CD8-positive, alpha-beta memory T cell (primary cell): ENCODE data around the gene RBM12. TPM values are rescaled to one million over a fixed set of nuclear protein-coding genes. Genes with fewer than 3 reads are reported as not detected.
A peak's percentile ranks its signal among the peaks of the same experiment; 100 is the strongest.

ENCODE experiments used
- CTCF ChIA-PET: fragments of 350-600 bp; sonication (Branson Sonifier 250); formaldehyde crosslinking; loops from one replicate; lab custom pipeline; 2021; ENCODE audit warnings: antibody characterized with exemption; lab: Charles Lee
- POLR2A ChIA-PET: fragments of 350-600 bp; sonication (Branson Sonifier 250); formaldehyde crosslinking; loops from one replicate; lab custom pipeline; 2021; ENCODE audit warnings: antibody characterized with exemption; lab: Charles Lee
- DNase-seq, 5 donors: peaks; one replicate each; pipeline versions ENCODE4 v3.0.0 to v3.0.0-alpha.2; 2020 to 2022; ENCODE audit warnings: mixed read lengths in 1 of 5
- H3K27ac ChIP-seq: one replicate; pipeline ENCODE4 v1.7.0; 2013; ENCODE audit warnings: low read depth, mild to moderate bottlenecking, low read length, moderate library complexity
- H3K27me3 ChIP-seq: 2 replicates; pipeline ENCODE4 v1.7.0; 2013; ENCODE audit warnings: low read length, mild to moderate bottlenecking; ENCODE audit not compliant: insufficient read depth, poor library complexity, severe bottlenecking
- H3K36me3 ChIP-seq: 2 replicates; pipeline ENCODE4 v1.7.0; 2013; ENCODE audit warnings: mild to moderate bottlenecking, low read length, moderate library complexity; ENCODE audit not compliant: insufficient read depth
- H3K4me1 ChIP-seq: 2 replicates; pipeline ENCODE4 v1.7.0; 2013; ENCODE audit warnings: mild to moderate bottlenecking, low read length, moderate library complexity; ENCODE audit not compliant: insufficient read depth
- H3K4me3 ChIP-seq: 2 replicates; pipeline ENCODE4 v1.7.0; 2013; ENCODE audit warnings: mild to moderate bottlenecking, low read length
- H3K9me3 ChIP-seq: 2 replicates; pipeline ENCODE4 v1.7.0; 2013; ENCODE audit warnings: mild to moderate bottlenecking, low read length
- H3K27ac Mint-ChIP-seq, 8 donors: one replicate each; pipeline ENCODE4 v1.8.0; 2020 to 2021; ENCODE audit warnings: mixed read lengths in 8 of 8, mild to moderate bottlenecking in 6 of 8, inconsistent platforms in 3 of 8, moderate library complexity in 3 of 8
- H3K27me3 Mint-ChIP-seq, 2 donors: one replicate each; pipeline ENCODE4 v1.8.0; 2020 to 2021; ENCODE audit warnings: mixed read lengths in 2 of 2, mild to moderate bottlenecking in 1 of 2, moderate library complexity in 1 of 2
- H3K36me3 Mint-ChIP-seq, 3 donors: one replicate each; pipeline ENCODE4 v1.8.0; 2020 to 2021; ENCODE audit warnings: mixed read lengths in 3 of 3, inconsistent platforms in 1 of 3, mild to moderate bottlenecking in 1 of 3
- H3K4me1 Mint-ChIP-seq, 3 donors: one replicate each; pipeline ENCODE4 v1.8.0; 2020 to 2021; ENCODE audit warnings: mixed read lengths in 3 of 3, inconsistent platforms in 1 of 3, mild to moderate bottlenecking in 1 of 3
- H3K4me3 Mint-ChIP-seq, 7 donors: one replicate each; pipeline ENCODE4 v1.8.0; 2020 to 2021; ENCODE audit warnings: mixed read lengths in 7 of 7, mild to moderate bottlenecking in 6 of 7, moderate library complexity in 4 of 7, inconsistent platforms in 2 of 7
- H3K9me3 Mint-ChIP-seq, 5 donors: one replicate each; pipeline ENCODE4 v1.8.0; 2020 to 2022; ENCODE audit warnings: mixed read lengths in 5 of 5, mild to moderate bottlenecking in 3 of 5, moderate library complexity in 2 of 5, inconsistent platforms in 1 of 5
- polyA plus RNA-seq: library from polyadenylated mRNA; unstranded; fragments of 300-500 nt; fragmentation: Illumina TruSeq; gene quantifications from one replicate; pipeline ENCODE4 v1.2.3, GENCODE V29; 2021
- total RNA-seq, 2 experiments: library from RNA; stranded (reverse); gene quantifications; one replicate each; pipeline ENCODE4 v1.2.3, GENCODE V29; 2021

Gene RBM12
- total and polyA plus RNA-seq, 3 experiments from 2014 or later, result 46.1 to 110 (median 103) TPM

- peaks cover 47 to 55% (median 50%) of the 10 kb centered on the region in 3 donors for H3K4me1 Mint-ChIP-seq
- ChIA-PET POLR2A (interaction anchor here (0.5 kb wide), 1 partner anchor 89 kb away, joined by 3 read pairs; no protein-coding TSS in a partner anchor), CTCF (interaction anchor here (0.9 kb wide), 1 partner anchor 51 kb away, joined by 4 read pairs; no protein-coding TSS in a partner anchor)
- peaks cover 34% of the 10 kb centered on the region for H3K36me3 ChIP-seq
- H3K27ac ChIP-seq, result no peak overlapping the region
- H3K9me3 ChIP-seq, result no peaks in the 10 kb centered on the region
- H3K4me3 ChIP-seq, result no peak overlapping the region
- H3K27me3 ChIP-seq, result no peaks in the 10 kb centered on the region
- peak overlapping the region in 6 of 8 donors; percentile 5 to 83 (median 38) for H3K27ac Mint-ChIP-seq
- no peaks in the 10 kb centered on the region for H3K9me3 Mint-ChIP-seq
- H3K27me3 Mint-ChIP-seq, result no peaks in the 10 kb centered on the region
- no peak overlapping the region for H3K4me3 Mint-ChIP-seq
- H3K4me1 ChIP-seq, result peaks cover 21% of the 10 kb centered on the region
- H3K36me3 Mint-ChIP-seq, result peaks cover 0 to 39% (median 3%) of the 10 kb centered on the region in 3 donors
- DNase-seq, result no peak
These were observed 12.7 kb downstream of the RBM12 start for GRCh38 chr20:35651958-35652357.

GRCh38 chr20:35650632-35651031, 14.1 kb downstream of the RBM12 start:
- peaks cover 0 to 34% (median 3%) of the 10 kb centered on the region in 3 donors for H3K36me3 Mint-ChIP-seq

GRCh38 chr20:35648836-35649235, 15.9 kb downstream of the RBM12 start:
- Mint-ChIP-seq H3K27me3 (no peaks in the 10 kb centered on the region), H3K4me3 (peak overlapping the region in 1 of 7 donors; percentile 37), H3K27ac (peak overlapping the region in 6 of 8 donors; percentile 1 to 85 (median 62)), H3K36me3 (peaks cover 0 to 37% (median 3%) of the 10 kb centered on the region in 3 donors), H3K4me1 (peaks cover 65 to 78% (median 76%) of the 10 kb centered on the region in 3 donors), H3K9me3 (no peaks in the 10 kb centered on the region)
- Histone ChIP-seq H3K27me3 (no peaks in the 10 kb centered on the region), H3K9me3 (no peaks in the 10 kb centered on the region), H3K36me3 (peaks cover 16% of the 10 kb centered on the region), H3K4me1 (peaks cover 37% of the 10 kb centered on the region), H3K27ac (no peak overlapping the region), H3K4me3 (no peak overlapping the region)
- ChIA-PET POLR2A (interaction anchor here (1.0 kb wide), 1 partner anchor 15 kb away, joined by 5 read pairs; no protein-coding TSS in a partner anchor), CTCF (interaction anchor here (1.2 to 1.4 kb wide), 2 partner anchors 9 to 29 kb away, joined by 3 to 4 read pairs; no protein-coding TSS in a partner anchor)
- DNase-seq, result no peak

More at GRCh38 chr20:35650632-35651031, 14.1 kb downstream of the RBM12 start:
- H3K36me3 ChIP-seq, result peaks cover 34% of the 10 kb centered on the region
- H3K27ac Mint-ChIP-seq, result peak overlapping the region in 5 of 8 donors; percentile 4 to 75 (median 37)
- H3K9me3 Mint-ChIP-seq, result no peaks in the 10 kb centered on the region
- peaks cover 23% of the 10 kb centered on the region for H3K4me1 ChIP-seq
- peaks cover 50 to 60% (median 58%) of the 10 kb centered on the region in 3 donors for H3K4me1 Mint-ChIP-seq
- no peak overlapping the region for H3K4me3 Mint-ChIP-seq
- H3K9me3 ChIP-seq, result no peaks in the 10 kb centered on the region
- POLR2A ChIA-PET, result no interaction called here
- DNase-seq, result no peak
- no peak overlapping the region for H3K27ac ChIP-seq
- no peaks in the 10 kb centered on the region for H3K27me3 ChIP-seq
- CTCF ChIA-PET, result no interaction called here
- no peak overlapping the region for H3K4me3 ChIP-seq
- H3K27me3 Mint-ChIP-seq, result no peaks in the 10 kb centered on the region

DNA sequence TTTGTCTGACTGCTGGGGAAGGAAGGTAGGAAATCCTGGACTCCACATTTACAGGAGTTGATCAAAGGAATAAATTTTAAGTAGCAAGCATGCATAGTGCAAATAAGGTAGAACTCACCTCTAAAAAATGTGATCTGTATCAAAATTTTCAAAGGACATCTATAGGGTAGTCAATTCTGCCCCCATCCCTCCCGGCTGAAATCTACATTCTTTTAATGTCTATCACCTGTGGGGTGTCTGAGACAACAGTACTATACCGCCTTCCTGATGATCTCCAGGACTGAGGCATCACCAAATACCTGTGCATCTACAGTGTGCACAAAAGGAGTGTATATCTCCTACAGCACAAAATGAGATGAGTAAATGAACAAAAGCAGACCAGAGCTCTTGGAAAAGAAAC, 19.9 kb downstream of the RBM12 start:
- Mint-ChIP-seq H3K27me3 (no peaks in the 10 kb centered on the region), H3K9me3 (no peaks in the 10 kb centered on the region), H3K4me3 (peak overlapping the region in 2 of 7 donors; percentile 6 to 25), H3K27ac (peak overlapping the region in 7 of 8 donors; percentile 7 to 89 (median 77)), H3K36me3 (peaks cover 0 to 20% (median 2%) of the 10 kb centered on the region in 3 donors), H3K4me1 (peaks cover 76 to 94% (median 89%) of the 10 kb centered on the region in 3 donors)
- no peak for DNase-seq
- CTCF ChIA-PET, result interaction anchor here (1.5 kb wide), 1 partner anchor 26 kb away, joined by 3 read pairs; no protein-coding TSS in a partner anchor
- Histone ChIP-seq H3K27ac (no peak overlapping the region), H3K4me1 (peaks cover 24% of the 10 kb centered on the region), H3K27me3 (no peaks in the 10 kb centered on the region), H3K36me3 (no peaks in the 10 kb centered on the region), H3K4me3 (no peak overlapping the region), H3K9me3 (no peaks in the 10 kb centered on the region)
- POLR2A ChIA-PET, result no interaction called here

GRCh38 chr20:35643045-35643444, 21.7 kb downstream of the RBM12 start:
- no peaks in the 10 kb centered on the region for H3K27me3 Mint-ChIP-seq
- Histone ChIP-seq H3K27me3 (no peaks in the 10 kb centered on the region), H3K27ac (no peak overlapping the region), H3K4me1 (peaks cover 32% of the 10 kb centered on the region), H3K9me3 (no peaks in the 10 kb centered on the region), H3K36me3 (no peaks in the 10 kb centered on the region), H3K4me3 (no peak overlapping the region)
- DNase-seq, result no peak
- ChIA-PET CTCF (no interaction called here), POLR2A (no interaction called here)
- H3K9me3 Mint-ChIP-seq, result no peaks in the 10 kb centered on the region
- peak overlapping the region in 6 of 8 donors; percentile 22 to 82 (median 56) for H3K27ac Mint-ChIP-seq
- H3K4me1 Mint-ChIP-seq, result peaks cover 69 to 92% (median 84%) of the 10 kb centered on the region in 3 donors
- H3K4me3 Mint-ChIP-seq, result no peak overlapping the region
- peaks cover 0 to 11% (median 0%) of the 10 kb centered on the region in 3 donors for H3K36me3 Mint-ChIP-seq

DNA sequence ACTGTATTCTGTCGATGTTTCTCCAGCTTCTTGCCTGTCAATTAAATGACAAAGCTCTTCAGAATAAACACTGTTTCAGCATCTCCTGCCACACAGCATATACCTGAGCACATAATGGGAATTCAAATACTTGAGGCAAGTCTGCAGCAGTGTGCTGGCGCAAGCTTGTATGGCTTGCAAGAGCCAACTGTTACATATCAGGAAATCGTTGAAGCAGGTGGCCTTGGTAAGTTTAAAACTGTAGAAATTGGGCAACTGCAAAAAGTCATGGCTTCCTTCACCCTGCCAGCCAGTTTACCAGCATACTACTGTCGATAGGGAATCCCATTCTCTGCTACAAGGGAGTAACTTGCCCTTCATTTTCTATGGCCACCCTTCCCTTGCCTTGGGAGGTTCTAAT, 23.0 kb downstream of the RBM12 start:
- Mint-ChIP-seq H3K4me3 (no peak overlapping the region), H3K27ac (peak overlapping the region in 6 of 8 donors; percentile 12 to 87 (median 52)), H3K9me3 (no peaks in the 10 kb centered on the region), H3K36me3 (peaks cover 0 to 7% (median 0%) of the 10 kb centered on the region in 3 donors), H3K4me1 (peaks cover 77 to 96% (median 92%) of the 10 kb centered on the region in 3 donors), H3K27me3 (no peaks in the 10 kb centered on the region)
- no peak overlapping the region for H3K4me3 ChIP-seq
- H3K27me3 ChIP-seq, result no peaks in the 10 kb centered on the region
- no peaks in the 10 kb centered on the region for H3K36me3 ChIP-seq
- DNase-seq, result no peak
- POLR2A ChIA-PET, result interaction anchor here (1.0 kb wide), 1 partner anchor 18 kb away, joined by 3 read pairs; no protein-coding TSS in a partner anchor
- CTCF ChIA-PET, result no interaction called here
- H3K9me3 ChIP-seq, result no peaks in the 10 kb centered on the region
- H3K4me1 ChIP-seq, result peaks cover 35% of the 10 kb centered on the region
- no peak overlapping the region for H3K27ac ChIP-seq

DNA sequence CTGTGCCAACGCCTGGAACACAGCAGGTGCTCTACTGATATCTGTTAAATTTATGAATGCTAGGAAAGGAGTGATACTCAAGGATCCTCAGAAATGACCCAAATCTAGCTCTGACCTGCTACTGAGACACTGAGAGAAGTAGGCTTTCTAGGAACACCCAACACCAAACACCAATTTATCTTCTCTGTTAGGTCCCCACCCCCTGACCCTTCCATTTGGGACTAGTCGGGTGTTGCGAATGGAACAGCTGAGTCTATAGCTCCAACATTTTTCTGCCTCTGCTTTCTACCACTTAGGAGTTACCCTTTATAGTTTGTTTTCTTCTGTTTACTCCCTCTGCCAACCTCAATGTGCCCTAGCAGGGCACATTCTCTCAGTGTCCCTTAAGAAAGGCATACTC, 24.0 kb downstream of the RBM12 start:
- CTCF ChIA-PET, result no interaction called here
- Mint-ChIP-seq H3K4me3 (no peak overlapping the region), H3K27me3 (no peaks in the 10 kb centered on the region), H3K27ac (peak overlapping the region in 6 of 8 donors; percentile 4 to 81 (median 40)), H3K9me3 (no peaks in the 10 kb centered on the region), H3K36me3 (peaks cover 0 to 7% (median 0%) of the 10 kb centered on the region in 3 donors), H3K4me1 (peaks cover 75 to 96% (median 93%) of the 10 kb centered on the region in 3 donors)
- Histone ChIP-seq H3K27ac (no peak overlapping the region), H3K9me3 (no peaks in the 10 kb centered on the region), H3K4me3 (no peak overlapping the region), H3K27me3 (no peaks in the 10 kb centered on the region), H3K4me1 (peaks cover 30% of the 10 kb centered on the region), H3K36me3 (no peaks in the 10 kb centered on the region)
- no peak for DNase-seq
- POLR2A ChIA-PET, result no interaction called here

DNA sequence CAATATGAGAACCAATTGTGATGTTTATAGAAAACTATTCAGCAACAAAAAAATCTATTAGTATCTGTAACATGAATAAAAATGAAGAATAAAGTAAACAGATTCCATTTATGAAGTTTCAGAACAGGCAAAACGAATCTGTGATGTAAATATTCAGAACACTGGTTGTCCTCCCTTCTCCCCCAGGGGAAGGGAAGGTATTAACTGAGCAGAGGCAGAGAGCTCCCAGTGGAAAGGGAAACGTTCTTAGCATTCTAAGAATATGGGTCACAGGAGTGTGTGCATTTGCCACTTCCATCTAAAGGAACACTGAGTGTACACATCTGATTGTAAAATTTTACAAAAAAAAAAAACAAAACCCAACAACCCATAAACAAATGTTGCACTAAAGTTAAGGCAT, 25.9 kb downstream of the RBM12 start:
- Mint-ChIP-seq H3K36me3 (peaks cover 0 to 9% (median 0%) of the 10 kb centered on the region in 3 donors), H3K4me3 (no peak overlapping the region), H3K27ac (peak overlapping the region in 4 of 8 donors; percentile 31 to 69 (median 56)), H3K27me3 (no peaks in the 10 kb centered on the region), H3K9me3 (no peaks in the 10 kb centered on the region), H3K4me1 (peaks cover 68 to 90% (median 83%) of the 10 kb centered on the region in 3 donors)
- Histone ChIP-seq H3K4me1 (peaks cover 16% of the 10 kb centered on the region), H3K9me3 (no peaks in the 10 kb centered on the region), H3K27ac (no peak overlapping the region), H3K4me3 (no peak overlapping the region), H3K27me3 (no peaks in the 10 kb centered on the region), H3K36me3 (no peaks in the 10 kb centered on the region)
- POLR2A ChIA-PET, result no interaction called here
- CTCF ChIA-PET, result interaction anchor here (1.1 to 1.2 kb wide), 2 partner anchors 10 to 34 kb away, joined by 3 read pairs; no protein-coding TSS in a partner anchor
- DNase-seq, result no peak
